ENCODE data around the gene ALDH1B1. TPM values are rescaled to one million over a fixed set of nuclear protein-coding genes. Genes with fewer than 3 reads are reported as not detected.

The ALDH1B1 gene
- polyA plus RNA-seq, 1 of the 3 experiments (the other 2 are of a cell fraction): 16.5 TPM

GRCh38 chr9:38445154-38446043 is 52.9 kb downstream of the ALDH1B1 start:
- no peaks in the 10 kb centered on the region for H3F3A ChIP-seq (replicated peaks; ENCODE audit: insufficient read depth)
- no peak overlapping the region for H2AFZ ChIP-seq (ENCODE audit: low read depth)
- H3K27ac ChIP-seq (ENCODE audit: low read depth in 2 of 2, low read length in 1 of 2): no peak overlapping the region
- H3K9me3 ChIP-seq: no peaks in the 10 kb centered on the region
- H3K4me1 ChIP-seq (ENCODE audit: control insufficient read depth in 1 of 2, insufficient read depth in 2 of 2, low read depth in 1 of 2, low read length in 1 of 2): no peaks in the 10 kb centered on the region
- no peaks in the 10 kb centered on the region for H3K79me2 ChIP-seq (ENCODE audit: insufficient read depth)
- no peaks in the 10 kb centered on the region for H3K27me3 ChIP-seq (ENCODE audit: insufficient read depth)
- no peaks in the 10 kb centered on the region for H4K20me1 ChIP-seq (ENCODE audit: insufficient read depth)
- DNase-seq: no peak
- ChIA-PET POLR2A (no interaction called here), CTCF (interaction anchor here (1.4 kb wide), 1 partner anchor 28 kb away, joined by 3 read pairs; no protein-coding TSS in a partner anchor)
- no peak overlapping the region for H3K4me2 ChIP-seq
- no peak overlapping the region for H3K9ac ChIP-seq
- H3K9me2 ChIP-seq: no peaks in the 10 kb centered on the region
- no peak for TF ChIP-seq RXRA (IDR thresholded peaks at IDR 0.05; ENCODE audit: borderline replicate concordance, low read depth)
- no peak for TF ChIP-seq MXI1 (IDR thresholded peaks at IDR 0.05; ENCODE audit: low read depth, low read length)
- no peak for TF ChIP-seq SMC3 (IDR thresholded peaks at IDR 0.05; ENCODE audit: low read depth, low read length)
- TF ChIP-seq RCOR1 (IDR thresholded peaks at IDR 0.05; ENCODE audit: low read length): no peak
- TF ChIP-seq FOSL2 (IDR thresholded peaks at IDR 0.05; ENCODE audit: borderline replicate concordance, low read depth): no peak
- TF ChIP-seq USF2 (IDR thresholded peaks at IDR 0.05; ENCODE audit: borderline replicate concordance, low read depth, low read length): no peak
- TF ChIP-seq EZH2phosphoT487 (IDR thresholded peaks at IDR 0.05; ENCODE audit: borderline replicate concordance, low read depth): no peak
- no peak for TF ChIP-seq FOXM1 (IDR thresholded peaks at IDR 0.05; ENCODE audit: low read depth)
- H3K4me3 ChIP-seq (ENCODE audit: low read depth in 2 of 2, low read length in 1 of 2): no peak overlapping the region
- 55% methylated on average over 11 of the region's 11 CpGs for WGBS (ENCODE audit: low lambda C conversion rate)
- H3K36me3 ChIP-seq (replicated peaks in 1 of 2; ENCODE audit: control insufficient read depth in 1 of 2, insufficient read depth in 2 of 2, low read length in 1 of 2): no peaks in the 10 kb centered on the region

- Histone ChIP-seq H3K79me2 (ENCODE audit: insufficient read depth) (no peaks in the 10 kb centered on the region), H3K9me2 (no peaks in the 10 kb centered on the region), H3K4me3 (ENCODE audit: low read depth in 2 of 2, low read length in 1 of 2) (no peak overlapping the region), H3K36me3 (replicated peaks in 1 of 2; ENCODE audit: control insufficient read depth in 1 of 2, insufficient read depth in 2 of 2, low read length in 1 of 2) (no peaks in the 10 kb centered on the region), H3K27me3 (ENCODE audit: insufficient read depth) (no peaks in the 10 kb centered on the region), H2AFZ (ENCODE audit: low read depth) (no peak overlapping the region), H3K9ac (no peak overlapping the region), H3F3A (replicated peaks; ENCODE audit: insufficient read depth) (no peaks in the 10 kb centered on the region), H3K27ac (ENCODE audit: low read depth in 2 of 2, low read length in 1 of 2) (no peak overlapping the region), H3K4me2 (no peak overlapping the region), H3K4me1 (ENCODE audit: control insufficient read depth in 1 of 2, insufficient read depth in 2 of 2, low read depth in 1 of 2, low read length in 1 of 2) (no peaks in the 10 kb centered on the region), H3K9me3 (peaks cover 6% of the 10 kb centered on the region; the same call in 1 of the 2 replicates), H4K20me1 (ENCODE audit: insufficient read depth) (no peaks in the 10 kb centered on the region)
- CTCF ChIA-PET: interaction anchor here (1.2 kb wide), 1 partner anchor 15 kb away, joined by 3 read pairs; no protein-coding TSS in a partner anchor
- WGBS (ENCODE audit: low lambda C conversion rate): 38% methylated on average over 1 of the region's 1 CpG
- TF ChIP-seq CHD2 (IDR thresholded peaks at IDR 0.05; ENCODE audit: low read length, partially characterized antibody) (no peak), USF1 (IDR thresholded peaks at IDR 0.05; ENCODE audit: borderline replicate concordance, low read depth) (no peak), MEF2A (IDR thresholded peaks at IDR 0.05; ENCODE audit: borderline replicate concordance, low read depth) (no peak), RFX5 (IDR thresholded peaks at IDR 0.05; ENCODE audit: low read length) (no peak), MXI1 (IDR thresholded peaks at IDR 0.05; ENCODE audit: low read depth, low read length) (no peak), TEAD4 (IDR thresholded peaks at IDR 0.05; ENCODE audit: borderline replicate concordance, insufficient read depth) (no peak), PBX3 (IDR thresholded peaks at IDR 0.05) (no peak), JUND (IDR thresholded peaks at IDR 0.05) (no peak), SMC3 (IDR thresholded peaks at IDR 0.05; ENCODE audit: low read depth, low read length) (no peak), FOXJ3 (CRISPR knock-in tag; IDR thresholded peaks at IDR 0.05) (no peak), NFIC (IDR thresholded peaks at IDR 0.05; ENCODE audit: borderline replicate concordance) (no peak), TCF12 (IDR thresholded peaks at IDR 0.05) (no peak), ZBTB33 (IDR thresholded peaks at IDR 0.05; ENCODE audit: borderline replicate concordance, low read depth) (no peak), RAD21 (IDR thresholded peaks at IDR 0.05; ENCODE audit: low read length) (no peak), EZH2phosphoT487 (IDR thresholded peaks at IDR 0.05; ENCODE audit: borderline replicate concordance, low read depth) (no peak), RXRA (IDR thresholded peaks at IDR 0.05; ENCODE audit: borderline replicate concordance, low read depth) (no peak), GATA2 (CRISPR knock-in tag; IDR thresholded peaks at IDR 0.05) (no peak), NRF1 (IDR thresholded peaks at IDR 0.05; ENCODE audit: low read depth, low read length) (no peak), YY1 (IDR thresholded peaks at IDR 0.05; ENCODE audit: low read depth) (no peak), GABPA (IDR thresholded peaks at IDR 0.05; ENCODE audit: low read depth) (no peak)
- POLR2A ChIA-PET: no interaction called here
- no peak for DNase-seq
Observed at GRCh38 chr9:38447703-38448102, 55.2 kb downstream of the ALDH1B1 start.
